Heart left ventricle (tissue), 16 donors: Measurements from ENCODE around the gene MSANTD4. TPM values are rescaled to one million over a fixed set of nuclear protein-coding genes. Genes with fewer than 3 reads are reported as not detected.

Source experiments
- ATAC-seq, 4 donors: fragments of 200-7000 bp; cut with Tn5 transposase; one replicate each; pipeline ENCODE4 v1.9.1; 2020 to 2022; ENCODE audit warnings: moderate library complexity in 4 of 4, mild to moderate bottlenecking in 3 of 4, moderate number of reproducible peaks in 1 of 4
- DNase-seq, 5 donors: peaks; one replicate each; pipeline ENCODE4 v3.0.0-alpha.2; 2020
- H3K27ac ChIP-seq, 12 donors: fragments of 200-600 bp; sonication (generic) in 4 of 12; one replicate each; pipeline versions ENCODE4 v1.5.0 to v1.8.0; 2016 to 2022; ENCODE audit warnings: mild to moderate bottlenecking in 2 of 12
- H3K27me3 ChIP-seq, 9 donors: fragments of 200-600 bp; sonication (generic) in 2 of 9; one replicate each; pipeline versions ENCODE4 v1.5.1 to v1.8.0; 2016 to 2022; ENCODE audit warnings: mild to moderate bottlenecking in 3 of 9
- H3K36me3 ChIP-seq, 9 donors: fragments of 200-600 bp; sonication (generic) in 2 of 9; one replicate each; pipeline versions ENCODE4 v1.5.0 to v1.8.0; 2018 to 2022; ENCODE audit warnings: mild to moderate bottlenecking in 2 of 9
- H3K4me1 ChIP-seq, 12 donors: fragments of 200-600 bp; sonication (generic) in 4 of 12; one replicate each; pipeline versions ENCODE4 v1.5.0 to v1.8.0; 2016 to 2022; ENCODE audit warnings: mild to moderate bottlenecking in 3 of 12
- H3K4me3 ChIP-seq, 12 donors: fragments of 200-600 bp; sonication (generic) in 4 of 12; one replicate each; pipeline versions ENCODE4 v1.5.0 to v1.8.0; 2017 to 2022; ENCODE audit warnings: mild to moderate bottlenecking in 9 of 12, moderate library complexity in 4 of 12
- H3K9me3 ChIP-seq, 12 donors: fragments of 200-600 bp; sonication (generic) in 4 of 12; one replicate each; pipeline versions ENCODE4 v1.5.0 to v1.8.0; 2016 to 2022; ENCODE audit warnings: mild to moderate bottlenecking in 1 of 12
- CTCF ChIP-seq, 12 donors: fragments of 200-600 bp; sonication (generic) in 4 of 12; IDR thresholded peaks; one replicate each; pipeline versions ENCODE4 v1.5.0 to v1.8.0; 2018 to 2022; ENCODE audit warnings: antibody characterized with exemption in 12 of 12, mild to moderate bottlenecking in 5 of 12
- POLR2A ChIP-seq, 2 donors: fragments of 450-650 bp; IDR thresholded peaks; one replicate each; pipeline ENCODE4 v1.6.1; 2017; ENCODE audit warnings: antibody characterized with exemption in 2 of 2, mild to moderate bottlenecking in 2 of 2, moderate library complexity in 2 of 2
- WGBS, 4 donors: extraction: QIAGEN DNeasy Blood & Tissue Kit in 2 of 4; methylation state at CpG; one replicate each; pipeline versions ENCODE4 v1.1.5 to v1.1.7; 2013 to 2018; 5-methylcytosine and 5-hydroxymethylcytosine counted together
- intact Hi-C, 10 donors: fragments of 100-400 bp; cut with DNase I; formaldehyde crosslinking; loops; one replicate each; pipeline versions ENCODE4 v1.11.1 to v1.14.2; 2022
- polyA plus RNA-seq, 2 donors: library from polyadenylated mRNA; stranded (reverse); fragments of 200-250 nt; gene quantifications; one replicate each; pipeline ENCODE4 v1.2.3, GENCODE V29; 2013
- total RNA-seq, 9 donors: library from RNA; depleted of rRNA in 2 of 9; stranded (reverse); fragments of >200 nt in 2 of 9; fragmentation: NEBNext Ultra II Directional in 3 of 9; extraction: Animal tissue kit (Norgen Biotek cat#: 25700) in 3 of 9; gene quantifications; one replicate each; pipeline versions ENCODE4 v1.1.0 to v1.2.4, GENCODE V29; 2016 to 2023
- donor health status: ischemic (EF 13 %, LVEDD 7.1; RV severe dilation, severe dysfunction).
- donor health status: healthy with polysubstance abuse.
- donor health status: DM: no; HTN: yes; CAD: no.
- donor health status: DM: no; HTN: no; CAD: no.
- donor health status: ischemic (EF 25% LVEDD 6.9; RV normal size, moderate dysfunction).
- donor health status: ischemic (EF 25% LVEDD 5.7; RV mildly dilated, moderate dysfunction).
- donor health status: healthy.
- donor health status: DM: yes; HTN: yes; CAD: no.
- donor health status: ischemic (EF 35%, LVEDD 5.7; RV mildly dilated, moderate dysfunction).
- donor health status: nonischemic (EF 11% LVEDD 7.7; RV severe dilation, severe dysfunction).
- donor health status: DM: yes; HTN: yes; CAD: no.
- donor health status: PGD.
- donor health status: ischemic (EF 29% LVEDD 5.4; RV normal size, mild dysfunction).
- donor health status: nonischemic (EF 23%, LVEDD 6.1; RV moderate dilation, normal function).

MSANTD4 gene
- total and polyA plus RNA-seq, 11 donors: 7.3 to 28.7 (median 19.7) TPM

GRCh38 chr11:105986554-105986953 is 35.5 kb downstream of the MSANTD4 start:
- no peaks in the 10 kb centered on the region for H3K27me3 ChIP-seq
- no peak overlapping the region for H3K4me3 ChIP-seq
- WGBS, 4 donors: 77 to 92% (median 87%) methylated on average over 2 of the region's 2 CpGs
- no peaks in the 10 kb centered on the region for H3K9me3 ChIP-seq
- DNase-seq (no peak), ATAC-seq (no peak)
- TF ChIP-seq POLR2A (IDR thresholded peaks at IDR 0.05): no peak
- no peak for TF ChIP-seq CTCF (IDR thresholded peaks at IDR 0.05)
- no peak overlapping the region for H3K27ac ChIP-seq
- H3K4me1 ChIP-seq: no peaks in the 10 kb centered on the region
- intact Hi-C loops: no loop called here
- H3K36me3 ChIP-seq: no peaks in the 10 kb centered on the region

GRCh38 chr11:105979997-105980703 is 41.9 kb downstream of the MSANTD4 start:
- no peak overlapping the region for H3K4me3 ChIP-seq
- no peaks in the 10 kb centered on the region for H3K27me3 ChIP-seq
- WGBS, 4 donors: 88 to 93% (median 89%) methylated on average over 10 of the region's 10 CpGs
- TF ChIP-seq POLR2A (IDR thresholded peaks at IDR 0.05) (no peak), CTCF (IDR thresholded peaks at IDR 0.05) (no peak)
- no peaks in the 10 kb centered on the region for H3K36me3 ChIP-seq
- H3K4me1 ChIP-seq: no peaks in the 10 kb centered on the region
- DNase-seq: no peak
- intact Hi-C loops: no loop called here
- no peak overlapping the region for H3K27ac ChIP-seq
- no peak for ATAC-seq
- H3K9me3 ChIP-seq: no peaks in the 10 kb centered on the region

- 64 to 82% (median 77%) methylated on average over 1 of the region's 1 CpG for WGBS, 4 donors
- Histone ChIP-seq H3K27me3 (no peaks in the 10 kb centered on the region), H3K4me3 (no peak overlapping the region), H3K9me3 (no peaks in the 10 kb centered on the region), H3K27ac (no peak overlapping the region), H3K36me3 (no peaks in the 10 kb centered on the region), H3K4me1 (no peaks in the 10 kb centered on the region)
- intact Hi-C loops: no loop called here
- ATAC-seq (no peak), DNase-seq (no peak)
- TF ChIP-seq POLR2A (IDR thresholded peaks at IDR 0.05) (no peak), CTCF (IDR thresholded peaks at IDR 0.05) (no peak)
Observed at GRCh38 chr11:105975128-105975527, 46.9 kb downstream of the MSANTD4 start.

GRCh38 chr11:105969756-105970155 is 52.3 kb downstream of the MSANTD4 start:
- no peaks in the 10 kb centered on the region for H3K27me3 ChIP-seq
- no peaks in the 10 kb centered on the region for H3K4me1 ChIP-seq
- no peaks in the 10 kb centered on the region for H3K9me3 ChIP-seq
- no peak for TF ChIP-seq CTCF (IDR thresholded peaks at IDR 0.05)
- TF ChIP-seq POLR2A (IDR thresholded peaks at IDR 0.05): no peak
- H3K27ac ChIP-seq: no peak overlapping the region
- intact Hi-C loops: no loop called here
- H3K4me3 ChIP-seq: no peak overlapping the region
- 62 to 76% (median 64%) methylated on average over 1 of the region's 1 CpG for WGBS, 4 donors
- no peaks in the 10 kb centered on the region for H3K36me3 ChIP-seq
- no peak for ATAC-seq
- DNase-seq: no peak
